Measurements from ENCODE around the gene FBXW5. TPM values are rescaled to one million over a fixed set of nuclear protein-coding genes. Genes with fewer than 3 reads are reported as not detected.

The FBXW5 gene
- total RNA-seq, 1 donor from 2014 or later: 81.5 TPM

- ATAC-seq (ENCODE audit: low read depth): no peak
- no peak for DNase-seq
- Mint-ChIP-seq H3K9me3 (no peaks in the 10 kb centered on the region), H3K27ac (no peak overlapping the region), H3K4me1 (peaks cover 2% of the 10 kb centered on the region), H3K36me3 (ENCODE audit: low read depth) (no peaks in the 10 kb centered on the region), H3K4me3 (no peak overlapping the region), H3K27me3 (peaks cover 37% of the 10 kb centered on the region)
- no peak for TF ChIP-seq CTCF (IDR thresholded peaks at IDR 0.05)
- intact Hi-C loops (cut with micrococcal nuclease): no loop called here
- ChIA-PET POLR2A (no interaction called here), CTCF (no interaction called here)
These were observed 39.2 kb upstream of the FBXW5 start for GRCh38 chr9:136983656-136984314.

GRCh38 chr9:136983167-136983566, 38.6 kb upstream of the FBXW5 start:
- ATAC-seq (ENCODE audit: low read depth) (no peak), DNase-seq (no peak)
- intact Hi-C loops (cut with micrococcal nuclease): no loop called here
- TF ChIP-seq CTCF (IDR thresholded peaks at IDR 0.05): no peak
- Mint-ChIP-seq H3K4me1 (peaks cover 2% of the 10 kb centered on the region), H3K4me3 (no peak overlapping the region), H3K36me3 (ENCODE audit: low read depth) (no peaks in the 10 kb centered on the region), H3K27me3 (peaks cover 37% of the 10 kb centered on the region), H3K9me3 (no peaks in the 10 kb centered on the region), H3K27ac (no peak overlapping the region)
- ChIA-PET CTCF (no interaction called here), POLR2A (no interaction called here)

GRCh38 chr9:136982232-136983051, 37.9 kb upstream of the FBXW5 start, which contains the start of gene LCNL1:
LCNL1 (plus strand) TSS chr9:136982993; CDS start chr9:136983587, 594 bp downstream.
- ChIA-PET POLR2A (interaction anchor here (0.5 kb wide), 1 partner anchor 34 kb away, joined by 3 read pairs; no protein-coding TSS in a partner anchor), CTCF (no interaction called here)
- no peak for TF ChIP-seq CTCF (IDR thresholded peaks at IDR 0.05)
- DNase-seq (no peak), ATAC-seq (ENCODE audit: low read depth) (no peak)
- Mint-ChIP-seq H3K9me3 (no peaks in the 10 kb centered on the region), H3K27me3 (peaks cover 33% of the 10 kb centered on the region), H3K4me1 (peaks cover 2% of the 10 kb centered on the region), H3K27ac (no peak within 1 kb of the TSS), H3K4me3 (no peak within 1 kb of the TSS), H3K36me3 (ENCODE audit: low read depth) (no peaks in the 10 kb centered on the region)
- intact Hi-C loops (cut with micrococcal nuclease): no loop called here

- Mint-ChIP-seq H3K9me3 (no peaks in the 10 kb centered on the region), H3K27me3 (peaks cover 33% of the 10 kb centered on the region), H3K4me1 (peaks cover 2% of the 10 kb centered on the region), H3K36me3 (ENCODE audit: low read depth) (no peaks in the 10 kb centered on the region), H3K27ac (no peak overlapping the region), H3K4me3 (no peak overlapping the region)
- ATAC-seq (ENCODE audit: low read depth) (no peak), DNase-seq (no peak)
- intact Hi-C loops (cut with micrococcal nuclease): no loop called here
- CTCF ChIA-PET: no interaction called here
- POLR2A ChIA-PET: interaction anchor here (0.5 kb wide), 1 partner anchor 33 kb away, joined by 3 read pairs; no protein-coding TSS in a partner anchor
- TF ChIP-seq CTCF (IDR thresholded peaks at IDR 0.05): no peak
These were observed 37.2 kb upstream of the FBXW5 start for GRCh38 chr9:136981588-136982231.
